PC-3 (cell line): ENCODE data around the gene PAEP. TPM values are rescaled to one million over a fixed set of nuclear protein-coding genes. Genes with fewer than 3 reads are reported as not detected.
"Not testable (repeated sequence)": the region's sequence is repeated elsewhere in the genome, so short reads cannot be mapped to it uniquely, and the experiment has no call there.

Experiments used
- ATAC-seq: fragments of 200-7000 bp; cut with Tn5 transposase; 2 replicates; pipeline ENCODE4 v1.9.1; 2020; ENCODE audit warnings: mild to moderate bottlenecking, moderate library complexity
- BruUV-seq: library from RNA; stranded (reverse); fragments of 400-500 nt; replicated peaks from 2 replicates; lab custom pipeline; 2021; lab: Mats Ljungman, UMichigan
- CTCF ChIA-PET: fragments of 300-600 bp; sonication (Branson Sonifier 250); formaldehyde crosslinking; loops from one replicate; lab custom pipeline; 2022; ENCODE audit warnings: antibody characterized with exemption; lab: Charles Lee
- POLR2A ChIA-PET: fragments of 300-600 bp; sonication (Branson Sonifier 250); formaldehyde crosslinking; loops from one replicate; lab custom pipeline; 2022; ENCODE audit warnings: antibody characterized with exemption; ENCODE audit not compliant: unreplicated experiment; lab: Charles Lee
- DNase-seq: peaks from one replicate; pipeline ENCODE4 v3.0.0-alpha.2; 2015
- H2AFZ ChIP-seq: fragments of 300-600 bp; sonication (generic); 2 replicates; pipeline ENCODE4 v1.6.0; 2016; ENCODE audit warnings: antibody characterized with exemption, low read length
- H3F3A ChIP-seq: fragments of 300-600 bp; sonication (generic); one replicate; pipeline ENCODE4 v1.6.0; 2017; ENCODE audit warnings: antibody characterized with exemption, low read length, control low read depth, mild to moderate bottlenecking; ENCODE audit not compliant: unreplicated experiment
- H3K27ac ChIP-seq: fragments of 300-600 bp; sonication (generic); 2 replicates; pipeline ENCODE4 v1.5.1; 2016; ENCODE audit warnings: mild to moderate bottlenecking, low read length
- H3K27me3 ChIP-seq: fragments of 300-600 bp; sonication (generic); 2 replicates; pipeline ENCODE4 v1.6.1; 2016; ENCODE audit warnings: low read length, mixed read lengths
- H3K36me3 ChIP-seq: fragments of 300-600 bp; sonication (generic); 2 replicates; pipeline ENCODE4 v1.6.1; 2016; ENCODE audit warnings: low read depth, mixed run types, low read length, mixed read lengths
- H3K4me1 ChIP-seq: fragments of 300-600 bp; sonication (generic); 2 replicates; pipeline ENCODE4 v1.5.1; 2016; ENCODE audit warnings: low read length; ENCODE audit not compliant: insufficient read depth
- H3K4me2 ChIP-seq: fragments of 300-600 bp; sonication (generic); 2 replicates; pipeline ENCODE4 v1.6.0; 2016; ENCODE audit warnings: low read length
- H3K4me3 ChIP-seq: fragments of 300-600 bp; sonication (generic); 2 replicates; pipeline ENCODE4 v1.5.1; 2016; ENCODE audit warnings: mild to moderate bottlenecking, low read length, mixed read lengths
- H3K79me2 ChIP-seq: fragments of 300-600 bp; sonication (generic); 2 replicates; pipeline ENCODE4 v1.6.1; 2017; ENCODE audit warnings: low read length, mixed read lengths
- H3K9ac ChIP-seq: fragments of 300-600 bp; sonication (generic); 2 replicates; pipeline ENCODE4 v1.6.0; 2016; ENCODE audit warnings: mild to moderate bottlenecking, low read length
- H3K9me2 ChIP-seq: fragments of 300-600 bp; sonication (generic); replicated peaks from 2 replicates; pipeline ENCODE4 v1.6.1; 2016; ENCODE audit warnings: mixed run types, low read length, mixed read lengths
- H3K9me3 ChIP-seq: fragments of 300-600 bp; sonication (generic); 2 replicates; pipeline ENCODE4 v1.6.1; 2016; ENCODE audit warnings: low read length, mixed read lengths
- H4K20me1 ChIP-seq: fragments of 300-600 bp; sonication (generic); 2 replicates; pipeline ENCODE4 v1.6.1; 2016; ENCODE audit warnings: low read length, mixed read lengths
- EZH2 ChIP-seq: fragments of 300-600 bp; sonication (generic); IDR thresholded peaks from one replicate; pipeline ENCODE4 v1.6.1; 2017; ENCODE audit warnings: antibody characterized with exemption, mild to moderate bottlenecking, low read length; ENCODE audit not compliant: unreplicated experiment
- EZH2phosphoT487 ChIP-seq: fragments of 300-600 bp; sonication (generic); IDR thresholded peaks from 2 replicates; pipeline ENCODE4 v1.6.1; 2018; ENCODE audit warnings: mild to moderate bottlenecking, antibody characterized with exemption, low read length, borderline replicate concordance
- intact Hi-C: fragments of 100-400 bp; cut with micrococcal nuclease; formaldehyde crosslinking; loops from 2 replicates; pipeline ENCODE4 v1.9.0; 2023
- total RNA-seq: library from RNA; depleted of rRNA; stranded (reverse); fragments of >200 nt; gene quantifications from 2 replicates; pipeline ENCODE4 v1.2.3, GENCODE V29; 2014
- TF ChIP-seq, protein P1 (sequence below): fragments of 300-600 bp; sonication (generic); conservative IDR thresholded peaks from 2 replicates; pipeline ENCODE4 v1.5.1; 2017; ENCODE audit warnings: antibody characterized with exemption, low read depth, mild to moderate bottlenecking, low read length

Gene PAEP
- total RNA-seq, 1 experiment from 2014 or later = not detected

- Histone ChIP-seq H3K36me3 (no peaks in the 10 kb centered on the region), H4K20me1 (no peaks in the 10 kb centered on the region), H3K27me3 (no peaks in the 10 kb centered on the region), H3K9me3 (no peaks in the 10 kb centered on the region), H3K9me2 (no peaks in the 10 kb centered on the region), H3K4me1 (peaks cover 6% of the 10 kb centered on the region; the same call in 1 of the 2 replicates), H3K27ac (no peak overlapping the region), H3K4me3 (no peak overlapping the region), H3K4me2 (no peak overlapping the region), H3F3A (no peaks in the 10 kb centered on the region), H3K79me2 (no peaks in the 10 kb centered on the region), H2AFZ (no peak overlapping the region), H3K9ac (no peak overlapping the region)
- ATAC-seq = no peak
- CTCF ChIA-PET = no interaction called here
- intact Hi-C loops = no loop called here
- DNase-seq = no peak
- no TSS peak for BruUV-seq
- no peak for TF ChIP-seq EZH2
- no peak for TF ChIP-seq EZH2phosphoT487
- TF ChIP-seq, protein P1, sequence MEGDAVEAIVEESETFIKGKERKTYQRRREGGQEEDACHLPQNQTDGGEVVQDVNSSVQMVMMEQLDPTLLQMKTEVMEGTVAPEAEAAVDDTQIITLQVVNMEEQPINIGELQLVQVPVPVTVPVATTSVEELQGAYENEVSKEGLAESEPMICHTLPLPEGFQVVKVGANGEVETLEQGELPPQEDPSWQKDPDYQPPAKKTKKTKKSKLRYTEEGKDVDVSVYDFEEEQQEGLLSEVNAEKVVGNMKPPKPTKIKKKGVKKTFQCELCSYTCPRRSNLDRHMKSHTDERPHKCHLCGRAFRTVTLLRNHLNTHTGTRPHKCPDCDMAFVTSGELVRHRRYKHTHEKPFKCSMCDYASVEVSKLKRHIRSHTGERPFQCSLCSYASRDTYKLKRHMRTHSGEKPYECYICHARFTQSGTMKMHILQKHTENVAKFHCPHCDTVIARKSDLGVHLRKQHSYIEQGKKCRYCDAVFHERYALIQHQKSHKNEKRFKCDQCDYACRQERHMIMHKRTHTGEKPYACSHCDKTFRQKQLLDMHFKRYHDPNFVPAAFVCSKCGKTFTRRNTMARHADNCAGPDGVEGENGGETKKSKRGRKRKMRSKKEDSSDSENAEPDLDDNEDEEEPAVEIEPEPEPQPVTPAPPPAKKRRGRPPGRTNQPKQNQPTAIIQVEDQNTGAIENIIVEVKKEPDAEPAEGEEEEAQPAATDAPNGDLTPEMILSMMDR = no peak
- POLR2A ChIA-PET = no interaction called here
These were observed 13.5 kb upstream of the PAEP start for GRCh38 chr9:135547756-135548736.

DNA sequence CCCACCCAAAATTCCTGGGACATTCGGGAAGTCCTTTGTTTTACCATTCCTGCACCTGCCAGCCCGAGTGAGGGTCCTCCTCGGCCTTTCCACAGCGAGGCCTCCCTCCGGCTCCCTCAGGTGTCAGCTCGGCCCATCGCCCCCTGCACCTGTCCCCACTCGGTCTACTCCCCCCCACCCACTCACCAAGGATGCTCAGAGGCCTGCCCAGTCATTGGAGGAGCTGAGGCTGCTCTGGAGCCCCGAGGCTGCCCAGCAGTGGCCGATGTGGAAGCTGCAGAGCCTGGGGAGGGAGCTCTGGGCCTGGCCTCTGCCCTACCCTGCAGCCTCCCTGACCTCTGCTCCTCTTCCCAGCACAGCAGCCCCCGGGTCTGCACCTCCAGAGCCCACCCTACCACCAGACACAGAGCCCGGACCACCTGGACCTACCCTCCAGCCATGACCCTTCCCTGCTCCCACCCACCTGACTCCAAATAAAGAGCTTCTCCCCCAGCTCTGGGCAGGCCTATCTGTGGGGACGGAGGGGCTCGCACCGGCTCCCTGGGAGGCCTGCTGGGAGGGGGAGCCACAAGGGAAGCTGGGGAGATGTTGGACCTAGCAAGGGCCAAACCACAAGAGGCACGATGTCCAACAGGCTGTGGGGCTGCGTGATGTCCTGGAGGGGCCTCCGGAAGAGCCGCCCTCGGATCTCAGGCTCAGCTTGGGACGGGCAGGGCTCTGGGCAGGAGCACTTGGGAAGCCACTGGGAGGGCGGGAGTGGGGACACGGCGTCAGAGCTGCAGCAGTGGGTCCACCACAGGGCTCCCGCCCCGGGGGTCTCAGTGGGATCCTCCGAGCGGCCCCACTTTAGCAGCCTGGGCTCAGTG lies 11.8 kb upstream of the PAEP start:
- H3F3A ChIP-seq, H3K27ac ChIP-seq, H4K20me1 ChIP-seq, POLR2A ChIA-PET, H3K9me2 ChIP-seq, DNase-seq, H3K27me3 ChIP-seq, ATAC-seq, intact Hi-C loops, H3K9ac ChIP-seq, BruUV-seq, H2AFZ ChIP-seq, H3K4me3 ChIP-seq, H3K4me2 ChIP-seq, CTCF ChIA-PET, H3K4me1 ChIP-seq, H3K36me3 ChIP-seq, H3K79me2 ChIP-seq, H3K9me3 ChIP-seq: not testable (repeated sequence)

DNA sequence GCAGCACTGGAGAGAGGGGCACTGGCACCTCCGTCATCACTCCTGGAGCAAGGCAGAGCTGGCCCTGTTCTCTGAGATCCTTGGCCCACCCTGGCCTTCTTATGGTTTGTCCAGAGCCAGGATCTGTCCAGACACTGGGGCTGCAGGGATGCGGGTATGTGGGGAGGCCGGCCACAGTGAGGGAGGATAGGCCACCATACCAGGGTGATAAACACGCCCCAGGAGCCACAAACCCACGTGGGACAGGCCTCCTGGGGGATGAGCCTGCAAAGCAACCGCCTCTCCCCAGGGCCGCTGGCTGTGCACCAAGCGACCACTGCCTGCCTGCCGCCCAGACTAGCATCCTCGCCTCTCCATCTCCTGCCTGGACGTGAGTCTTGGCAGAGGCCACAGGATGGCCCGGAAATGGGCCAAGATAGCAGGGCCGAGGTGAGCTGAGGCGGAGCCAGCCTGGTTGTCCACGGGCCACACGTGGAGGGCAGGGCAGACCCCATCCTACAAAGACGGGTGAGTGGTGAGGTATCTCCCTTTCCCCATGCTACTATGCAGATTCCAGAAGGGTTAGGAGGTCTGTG lies 11.1 kb upstream of the PAEP start:
- H3K27me3 ChIP-seq = no peaks in the 10 kb centered on the region
- H3K79me2 ChIP-seq = no peaks in the 10 kb centered on the region
- H3K4me1 ChIP-seq = no peaks in the 10 kb centered on the region
- intact Hi-C loops = no loop called here
- no peak overlapping the region for H3K4me3 ChIP-seq
- no peaks in the 10 kb centered on the region for H3K9me2 ChIP-seq
- BruUV-seq = no TSS peak
- ChIA-PET POLR2A (no interaction called here), CTCF (no interaction called here)
- H3K4me2 ChIP-seq = no peak overlapping the region
- H3K27ac ChIP-seq = no peak overlapping the region
- ATAC-seq (no peak), DNase-seq (no peak)
- no peaks in the 10 kb centered on the region for H3K36me3 ChIP-seq
- H2AFZ ChIP-seq = no peak overlapping the region
- H3F3A ChIP-seq = no peaks in the 10 kb centered on the region
- no peaks in the 10 kb centered on the region for H4K20me1 ChIP-seq
- H3K9ac ChIP-seq = no peak overlapping the region
- H3K9me3 ChIP-seq = no peaks in the 10 kb centered on the region
- TF ChIP-seq EZH2phosphoT487 = no peak
- TF ChIP-seq, protein P1 = no peak
- no peak for TF ChIP-seq EZH2
